ENCODE measurements around the gene CNTNAP5.

GRCh38 chr2:124032799-124033198, 7.7 kb downstream of the CNTNAP5 start:
- TF ChIP-seq NFE2L2 (IDR thresholded peaks at IDR 0.05; ENCODE audit: low read depth, low read length) = no peak
- TF ChIP-seq POLR2A (IDR thresholded peaks at IDR 0.05; ENCODE audit: low read depth, low read length) = no peak
- TF ChIP-seq CTCF (conservative IDR thresholded peaks at IDR 0.05; ENCODE audit: low read depth, low read length) = no peak
- TF ChIP-seq MXI1 (IDR thresholded peaks at IDR 0.05; ENCODE audit: borderline replicate concordance, low read depth, low read length) = no peak
- TF ChIP-seq RAD21 (IDR thresholded peaks at IDR 0.05; ENCODE audit: low read length) = no peak
- TF ChIP-seq CEBPB (IDR thresholded peaks at IDR 0.05; ENCODE audit: low read depth, low read length) = no peak
- no peak for TF ChIP-seq RFX5 (IDR thresholded peaks at IDR 0.05; ENCODE audit: low read depth, low read length)
- TF ChIP-seq RCOR1 (IDR thresholded peaks at IDR 0.05; ENCODE audit: insufficient replicate concordance, low read length) = no peak
- no peak for TF ChIP-seq MAFK (IDR thresholded peaks at IDR 0.05; ENCODE audit: low read depth, low read length)
- no peak for TF ChIP-seq SMC3 (IDR thresholded peaks at IDR 0.05; ENCODE audit: low read depth, low read length)
- no peak for TF ChIP-seq USF2 (IDR thresholded peaks at IDR 0.05; ENCODE audit: low read depth, low read length)
- no peak for TF ChIP-seq CHD1 (IDR thresholded peaks at IDR 0.05; ENCODE audit: low read depth, low read length)

Data from IMR-90 (cell line).